Activated CD4-positive, alpha-beta T cell treated with anti-CD3 and anti-CD28 coated beads, Interleukin-2, amount 10 ng/mL, durations not matched to agents 24 days and 14 days (primary cell): ENCODE measurements around the gene GLB1L3. TPM values are rescaled to one million over a fixed set of nuclear protein-coding genes. Genes with fewer than 3 reads are reported as not detected.
A peak's percentile ranks its signal among the peaks of the same experiment; 100 is the strongest.

ENCODE experiments used
- DNase-seq: peaks from one replicate; pipeline ENCODE4 v3.0.0; 2022
- H3K27ac Mint-ChIP-seq: one replicate; pipeline ENCODE4 v1.8.0; 2022; ENCODE audit warnings: mild to moderate bottlenecking, mixed read lengths
- H3K27me3 Mint-ChIP-seq: one replicate; pipeline ENCODE4 v1.8.0; 2022; ENCODE audit warnings: mixed read lengths
- H3K36me3 Mint-ChIP-seq: one replicate; pipeline ENCODE4 v1.8.0; 2022; ENCODE audit warnings: low read depth, mild to moderate bottlenecking, mixed read lengths
- H3K4me1 Mint-ChIP-seq: one replicate; pipeline ENCODE4 v1.8.0; 2021; ENCODE audit warnings: mixed read lengths
- H3K4me3 Mint-ChIP-seq: one replicate; pipeline ENCODE4 v1.8.0; 2022; ENCODE audit warnings: mild to moderate bottlenecking, moderate library complexity, mixed read lengths
- H3K9me3 Mint-ChIP-seq: one replicate; pipeline ENCODE4 v1.8.0; 2021; ENCODE audit warnings: mixed read lengths
- intact Hi-C: fragments of 100-400 bp; cut with micrococcal nuclease; formaldehyde crosslinking; loops from one replicate; pipeline ENCODE4 v1.15.1; 2023
- total RNA-seq: library from RNA; stranded (reverse); gene quantifications from 2 replicates; pipeline ENCODE4 v1.2.3, GENCODE V29; 2022

The GLB1L3 gene
- total RNA-seq, 1 donor from 2014 or later = 17.0 TPM

DNA sequence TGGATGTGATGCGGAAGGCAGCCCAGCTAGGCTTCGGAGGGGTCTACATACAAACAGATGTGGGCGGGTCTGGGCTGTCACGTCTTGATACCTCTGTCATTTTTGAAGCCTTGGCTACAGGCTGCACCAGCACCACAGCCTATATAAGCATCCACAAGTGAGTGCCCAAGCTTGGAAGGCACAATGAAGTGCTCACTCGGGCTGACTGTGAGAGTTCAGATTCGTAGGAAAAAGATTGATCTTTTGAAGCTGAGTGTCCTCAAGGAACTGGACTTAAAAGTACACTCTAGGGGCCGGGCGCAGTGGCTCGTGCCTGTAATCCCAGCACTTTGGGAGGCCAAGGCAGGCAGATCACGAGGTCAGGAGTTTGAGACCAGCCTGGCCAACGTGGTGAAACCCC lies 19.1 kb upstream of the GLB1L3 start:
- Mint-ChIP-seq H3K4me3 (no peak overlapping the region), H3K27me3 (no peaks in the 10 kb centered on the region), H3K27ac (no peak overlapping the region), H3K4me1 (peaks cover 26% of the 10 kb centered on the region), H3K9me3 (no peaks in the 10 kb centered on the region), H3K36me3 (peaks cover 29% of the 10 kb centered on the region)
- intact Hi-C loops = no loop called here
- DNase-seq = no peak

- Mint-ChIP-seq H3K4me3 (no peak overlapping the region), H3K27ac (no peak overlapping the region), H3K36me3 (peaks cover 35% of the 10 kb centered on the region), H3K4me1 (peaks cover 22% of the 10 kb centered on the region), H3K9me3 (no peaks in the 10 kb centered on the region), H3K27me3 (no peaks in the 10 kb centered on the region)
- no peak for DNase-seq
- intact Hi-C loops = no loop called here
Observed at GRCh38 chr11:134258577-134258976, 17.6 kb upstream of the GLB1L3 start.

GRCh38 chr11:134260503-134260902 lies 15.7 kb upstream of the GLB1L3 start:
- DNase-seq = no peak
- H3K4me1 Mint-ChIP-seq = peaks cover 11% of the 10 kb centered on the region
- peaks cover 38% of the 10 kb centered on the region for H3K36me3 Mint-ChIP-seq
- intact Hi-C loops = no loop called here
- H3K27me3 Mint-ChIP-seq = no peaks in the 10 kb centered on the region
- H3K9me3 Mint-ChIP-seq = no peaks in the 10 kb centered on the region
- H3K4me3 Mint-ChIP-seq = no peak overlapping the region
- H3K27ac Mint-ChIP-seq = no peak overlapping the region

GRCh38 chr11:134260983-134261382 lies 15.2 kb upstream of the GLB1L3 start:
- no peak overlapping the region for H3K4me3 Mint-ChIP-seq
- H3K9me3 Mint-ChIP-seq = no peaks in the 10 kb centered on the region
- peaks cover 10% of the 10 kb centered on the region for H3K4me1 Mint-ChIP-seq
- H3K27me3 Mint-ChIP-seq = no peaks in the 10 kb centered on the region
- no peak for DNase-seq
- no peak overlapping the region for H3K27ac Mint-ChIP-seq
- H3K36me3 Mint-ChIP-seq = peaks cover 38% of the 10 kb centered on the region
- intact Hi-C loops = no loop called here

DNA sequence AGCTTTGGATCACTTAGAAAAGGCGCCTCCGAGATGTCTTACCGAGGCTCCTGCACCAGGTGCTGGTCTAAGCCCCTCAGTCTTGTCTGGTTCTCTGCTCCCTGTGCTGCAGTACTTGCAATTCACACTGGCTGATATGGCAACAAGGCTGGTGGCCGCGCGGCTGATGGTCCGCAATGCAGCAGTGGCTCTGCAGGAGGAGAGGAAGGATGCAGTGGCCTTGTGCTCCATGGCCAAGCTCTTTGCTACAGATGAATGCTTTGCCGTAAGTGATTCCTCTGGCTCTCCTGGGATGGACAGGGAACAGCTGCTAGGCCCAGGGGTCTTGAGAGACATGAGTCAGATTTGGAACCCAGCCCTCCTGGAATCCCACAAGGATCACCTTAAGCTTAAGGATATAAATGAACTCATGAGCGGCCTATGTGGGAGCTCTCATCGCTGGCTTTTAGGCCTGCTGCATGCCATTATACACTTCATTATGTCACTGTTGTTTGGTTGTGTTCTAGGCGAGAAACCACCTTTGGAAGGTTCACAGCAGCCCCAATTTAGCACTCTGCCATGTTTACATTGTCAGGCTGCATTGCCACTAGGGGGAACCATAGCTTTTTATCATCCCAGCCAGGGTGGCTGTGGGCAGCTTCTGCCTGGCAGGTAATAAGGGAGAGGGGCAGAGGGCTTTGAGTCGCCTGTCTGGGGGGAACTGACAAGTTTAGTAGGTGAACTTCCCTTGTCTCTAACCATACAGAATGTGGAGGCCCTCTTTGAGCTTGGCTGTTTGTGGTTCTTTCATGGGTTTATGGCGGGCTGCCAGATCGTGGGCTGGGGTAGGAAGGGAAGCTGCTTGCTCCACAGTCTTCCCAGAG lies 14.3 kb upstream of the GLB1L3 start:
- Mint-ChIP-seq H3K27ac (no peak overlapping the region), H3K4me1 (peaks cover 13% of the 10 kb centered on the region), H3K9me3 (no peaks in the 10 kb centered on the region), H3K36me3 (peaks cover 38% of the 10 kb centered on the region), H3K4me3 (no peak overlapping the region), H3K27me3 (no peaks in the 10 kb centered on the region)
- DNase-seq = peak; percentile 86
- intact Hi-C loops = loop anchor here (1.0 kb wide), 1 partner anchor 8 kb away; no protein-coding TSS in a partner anchor

DNA sequence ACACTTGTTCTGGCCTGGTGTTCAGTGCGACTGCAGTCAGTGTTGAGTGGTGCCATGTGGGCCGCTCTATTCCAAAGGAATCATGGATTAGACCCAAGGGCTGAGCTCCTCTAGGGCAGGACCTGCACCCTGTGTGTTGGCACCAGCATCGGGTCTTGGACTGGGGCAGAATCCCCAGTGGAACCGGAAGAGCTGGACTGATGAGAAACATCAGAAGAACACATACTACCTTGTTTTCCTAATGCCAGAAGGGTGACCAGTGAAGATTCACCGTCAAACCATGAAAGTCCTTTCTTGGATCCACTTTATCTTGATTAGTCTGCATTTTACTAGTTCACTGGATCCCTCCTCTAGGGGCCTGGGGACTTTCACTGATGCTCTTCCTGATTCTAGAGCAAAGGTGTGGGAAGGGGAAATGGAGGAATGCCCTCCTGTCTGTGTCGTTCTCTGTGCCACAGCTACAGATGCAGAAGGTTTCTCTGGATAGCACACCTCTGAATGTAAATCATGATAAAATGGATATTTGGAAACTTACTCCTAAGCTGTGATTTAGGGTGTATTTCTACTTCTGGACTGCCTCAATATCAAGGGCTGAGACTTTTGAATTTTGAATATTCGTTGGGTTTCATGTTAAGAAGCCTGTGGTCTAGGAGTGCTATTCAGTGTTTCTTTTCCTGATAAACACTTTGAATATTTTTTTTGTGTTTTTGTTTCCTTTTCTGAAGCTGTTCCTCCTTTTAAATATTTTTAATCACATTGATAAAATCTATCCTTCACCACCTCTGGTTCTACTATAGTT lies 11.0 kb upstream of the GLB1L3 start:
- Mint-ChIP-seq H3K4me1 (peaks cover 22% of the 10 kb centered on the region), H3K27ac (no peak overlapping the region), H3K4me3 (no peak overlapping the region), H3K36me3 (peaks cover 26% of the 10 kb centered on the region), H3K27me3 (no peaks in the 10 kb centered on the region), H3K9me3 (no peaks in the 10 kb centered on the region)
- intact Hi-C loops = no loop called here
- no peak for DNase-seq

- Mint-ChIP-seq H3K9me3 (no peaks in the 10 kb centered on the region), H3K27me3 (no peaks in the 10 kb centered on the region), H3K36me3 (peaks cover 21% of the 10 kb centered on the region), H3K27ac (no peak overlapping the region), H3K4me1 (peaks cover 30% of the 10 kb centered on the region), H3K4me3 (no peak overlapping the region)
- intact Hi-C loops = no loop called here
- no peak for DNase-seq
Observed at GRCh38 chr11:134266440-134266839, 9.7 kb upstream of the GLB1L3 start.

DNA sequence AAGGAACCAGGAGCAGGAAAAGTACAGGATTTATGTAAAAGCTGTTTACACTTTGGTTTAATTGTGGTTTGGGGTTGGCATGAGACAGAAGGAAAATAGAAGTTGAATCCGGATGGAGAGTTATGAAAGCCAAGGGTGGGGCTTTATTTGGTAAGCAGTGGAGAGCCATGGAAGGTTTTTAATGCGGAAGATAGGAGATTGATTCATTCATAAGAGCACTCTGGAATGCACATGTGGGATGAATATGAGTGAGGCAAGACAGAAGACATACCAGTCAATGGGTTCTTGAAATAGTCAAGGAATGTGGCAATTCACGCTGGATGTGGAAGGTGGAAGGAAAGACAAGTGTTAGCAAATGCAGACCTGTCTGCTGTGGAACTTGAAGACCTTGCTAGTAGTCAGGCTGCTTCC lies 9.3 kb upstream of the GLB1L3 start:
- intact Hi-C loops = no loop called here
- Mint-ChIP-seq H3K27me3 (no peaks in the 10 kb centered on the region), H3K36me3 (peaks cover 18% of the 10 kb centered on the region), H3K9me3 (no peaks in the 10 kb centered on the region), H3K27ac (no peak overlapping the region), H3K4me1 (peaks cover 33% of the 10 kb centered on the region), H3K4me3 (no peak overlapping the region)
- no peak for DNase-seq

- Mint-ChIP-seq H3K4me3 (no peak overlapping the region), H3K9me3 (no peaks in the 10 kb centered on the region), H3K27ac (no peak overlapping the region), H3K27me3 (no peaks in the 10 kb centered on the region), H3K36me3 (peaks cover 17% of the 10 kb centered on the region), H3K4me1 (peaks cover 36% of the 10 kb centered on the region)
- DNase-seq = no peak
- intact Hi-C loops = no loop called here
Observed at GRCh38 chr11:134267461-134267860, 8.7 kb upstream of the GLB1L3 start.

DNA sequence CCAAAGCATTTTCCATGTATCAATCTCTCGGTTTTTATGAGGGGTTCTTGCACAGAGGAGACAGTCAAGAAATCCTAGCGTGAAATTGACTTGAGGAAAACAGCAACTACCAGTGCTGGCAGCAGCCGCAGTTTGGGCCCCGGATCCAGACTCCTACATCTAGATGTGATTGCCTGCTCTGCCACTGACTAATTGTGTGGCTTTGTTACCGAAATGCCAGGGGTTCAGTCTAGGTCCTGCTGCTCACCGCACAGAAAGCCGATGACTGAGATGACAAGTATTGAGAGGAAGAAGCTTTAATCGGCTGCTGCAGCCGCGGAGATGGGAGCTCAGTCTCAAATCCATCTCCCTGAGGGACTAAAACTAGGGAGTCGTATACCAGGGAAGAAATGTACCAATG lies 8.2 kb upstream of the GLB1L3 start:
- intact Hi-C loops = no loop called here
- Mint-ChIP-seq H3K4me3 (no peak overlapping the region), H3K27ac (no peak overlapping the region), H3K36me3 (peaks cover 14% of the 10 kb centered on the region), H3K27me3 (no peaks in the 10 kb centered on the region), H3K9me3 (no peaks in the 10 kb centered on the region), H3K4me1 (peaks cover 41% of the 10 kb centered on the region)
- DNase-seq = no peak

- peak; percentile 86 for DNase-seq
- H3K4me3 Mint-ChIP-seq = peak overlapping the region; percentile 48
- intact Hi-C loops = no loop called here
- H3K27ac Mint-ChIP-seq = peak overlapping the region; percentile 38
- H3K4me1 Mint-ChIP-seq = peaks cover 59% of the 10 kb centered on the region
- no peaks in the 10 kb centered on the region for H3K27me3 Mint-ChIP-seq
- H3K9me3 Mint-ChIP-seq = no peaks in the 10 kb centered on the region
- H3K36me3 Mint-ChIP-seq = peaks cover 12% of the 10 kb centered on the region
Observed at GRCh38 chr11:134270250-134270714, 5.9 kb upstream of the GLB1L3 start.

GRCh38 chr11:134271978-134272377 lies 4.2 kb upstream of the GLB1L3 start:
- H3K4me1 Mint-ChIP-seq = peaks cover 55% of the 10 kb centered on the region
- H3K27me3 Mint-ChIP-seq = no peaks in the 10 kb centered on the region
- no peak overlapping the region for H3K27ac Mint-ChIP-seq
- no peak overlapping the region for H3K4me3 Mint-ChIP-seq
- peaks cover 13% of the 10 kb centered on the region for H3K36me3 Mint-ChIP-seq
- no peaks in the 10 kb centered on the region for H3K9me3 Mint-ChIP-seq
- DNase-seq = no peak
- intact Hi-C loops = no loop called here

DNA sequence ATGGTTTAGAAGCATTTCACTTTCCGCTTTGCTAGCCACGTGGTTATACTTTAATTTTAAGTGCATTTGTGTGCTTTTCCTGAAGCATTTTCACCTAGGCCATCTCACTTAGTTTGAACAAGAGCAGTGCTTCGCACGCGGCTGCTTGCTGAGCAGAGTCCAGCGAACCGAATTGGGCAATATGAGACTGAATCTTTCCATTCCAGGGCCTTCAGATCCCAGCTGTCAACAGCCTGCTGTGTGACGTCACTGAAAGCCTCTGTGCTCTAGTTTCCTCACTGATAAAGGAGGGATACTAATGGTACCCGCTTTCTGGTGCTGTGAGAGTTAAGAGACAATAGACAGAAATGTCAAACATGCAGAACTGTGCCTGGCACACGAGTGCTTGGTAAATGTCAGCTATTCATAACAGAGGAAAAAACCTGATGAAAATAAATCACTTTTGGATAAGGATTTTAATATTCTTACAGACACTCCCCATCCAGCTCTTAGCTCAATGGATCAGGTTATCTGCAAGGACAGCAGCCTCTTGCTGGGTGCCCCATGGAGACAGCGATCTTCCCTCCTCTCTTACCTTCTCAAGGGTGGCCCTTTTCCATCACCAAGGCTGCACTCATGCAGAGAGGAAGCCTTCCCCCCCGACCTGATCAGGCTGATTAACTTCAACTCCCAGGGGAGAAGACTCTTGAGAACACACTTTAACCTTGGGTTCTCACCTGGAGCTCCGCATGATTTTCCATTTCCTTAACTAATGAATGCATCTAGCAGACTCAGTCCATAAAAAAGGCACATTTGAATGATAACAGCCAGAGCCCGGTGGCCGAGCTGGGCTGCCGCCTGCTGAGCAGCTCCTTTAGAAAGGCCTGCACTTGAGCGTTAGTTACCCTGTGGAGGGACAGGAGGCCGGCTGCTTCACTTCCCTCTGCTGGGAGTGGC lies 3.5 kb upstream of the GLB1L3 start:
- Mint-ChIP-seq H3K36me3 (peaks cover 13% of the 10 kb centered on the region), H3K27me3 (peaks cover 3% of the 10 kb centered on the region), H3K27ac (peak overlapping the region; percentile 60), H3K4me1 (peaks cover 56% of the 10 kb centered on the region), H3K4me3 (peak overlapping the region; percentile 98), H3K9me3 (no peaks in the 10 kb centered on the region)
- no peak for DNase-seq
- intact Hi-C loops = no loop called here
